ENCODE measurements around the gene RALGPS2. TPM values are rescaled to one million over a fixed set of nuclear protein-coding genes. Genes with fewer than 3 reads are reported as not detected.
"Not testable (repeated sequence)": the region's sequence is repeated elsewhere in the genome, so short reads cannot be mapped to it uniquely, and the experiment has no call there.

Gene RALGPS2
- total RNA-seq, 1 donor from 2014 or later: 28.6 TPM

- DNase-seq (ENCODE audit: extremely low read depth, low read depth, low spot score): no peak
Measured at GRCh38 chr1:178940068-178940765, 215.2 kb downstream of the RALGPS2 start.

GRCh38 chr1:178941261-178941689 is 216.2 kb downstream of the RALGPS2 start:
- DNase-seq (ENCODE audit: extremely low read depth, low read depth, low spot score): no peak

GRCh38 chr1:178941849-178942248 is 216.8 kb downstream of the RALGPS2 start:
- no peak for DNase-seq (ENCODE audit: extremely low read depth, low read depth, low spot score)

GRCh38 chr1:178942285-178943198 is 217.5 kb downstream of the RALGPS2 start:
- no peak for DNase-seq (ENCODE audit: extremely low read depth, low read depth, low spot score)

GRCh38 chr1:178944729-178945128 is 219.7 kb downstream of the RALGPS2 start:
- DNase-seq (ENCODE audit: extremely low read depth, low read depth, low spot score): no peak

- DNase-seq (ENCODE audit: extremely low read depth, low read depth, low spot score): no peak
Measured at GRCh38 chr1:178945763-178946266, 220.8 kb downstream of the RALGPS2 start.

GRCh38 chr1:178946416-178946815 is 221.4 kb downstream of the RALGPS2 start:
- no peak for DNase-seq (ENCODE audit: extremely low read depth, low read depth, low spot score)

- no peak for DNase-seq (ENCODE audit: extremely low read depth, low read depth, low spot score)
Measured at GRCh38 chr1:178946855-178947676, 222.0 kb downstream of the RALGPS2 start.

- DNase-seq (ENCODE audit: extremely low read depth, low read depth, low spot score): no peak
Measured at GRCh38 chr1:178947677-178947981, 222.6 kb downstream of the RALGPS2 start.

- no peak for DNase-seq (ENCODE audit: extremely low read depth, low read depth, low spot score)
Measured at GRCh38 chr1:178948676-178949075, 223.6 kb downstream of the RALGPS2 start.

GRCh38 chr1:178949866-178950265 is 224.8 kb downstream of the RALGPS2 start:
- not testable (repeated sequence) for DNase-seq (ENCODE audit: extremely low read depth, low read depth, low spot score)

GRCh38 chr1:178951600-178951999 is 226.6 kb downstream of the RALGPS2 start:
- no peak for DNase-seq (ENCODE audit: extremely low read depth, low read depth, low spot score)

GRCh38 chr1:178953034-178953433 is 228.0 kb downstream of the RALGPS2 start:
- no peak for DNase-seq (ENCODE audit: extremely low read depth, low read depth, low spot score)

- DNase-seq (ENCODE audit: extremely low read depth, low read depth, low spot score): no peak
Measured at GRCh38 chr1:178953538-178954324, 228.7 kb downstream of the RALGPS2 start.

- no peak for DNase-seq (ENCODE audit: extremely low read depth, low read depth, low spot score)
Measured at GRCh38 chr1:178954325-178954690, 229.3 kb downstream of the RALGPS2 start.

- DNase-seq (ENCODE audit: extremely low read depth, low read depth, low spot score): no peak
Measured at GRCh38 chr1:178954937-178955336, 229.9 kb downstream of the RALGPS2 start.

GRCh38 chr1:178955391-178955954 is 230.4 kb downstream of the RALGPS2 start:
- DNase-seq (ENCODE audit: extremely low read depth, low read depth, low spot score): no peak

- no peak for DNase-seq (ENCODE audit: extremely low read depth, low read depth, low spot score)
Measured at GRCh38 chr1:178958491-178958890, 233.4 kb downstream of the RALGPS2 start.

- no peak for DNase-seq (ENCODE audit: extremely low read depth, low read depth, low spot score)
Measured at GRCh38 chr1:178959543-178960460, 234.8 kb downstream of the RALGPS2 start.

All from glomerular endothelial cell (primary cell).